ENCODE data around the gene ALLC.

DNA sequence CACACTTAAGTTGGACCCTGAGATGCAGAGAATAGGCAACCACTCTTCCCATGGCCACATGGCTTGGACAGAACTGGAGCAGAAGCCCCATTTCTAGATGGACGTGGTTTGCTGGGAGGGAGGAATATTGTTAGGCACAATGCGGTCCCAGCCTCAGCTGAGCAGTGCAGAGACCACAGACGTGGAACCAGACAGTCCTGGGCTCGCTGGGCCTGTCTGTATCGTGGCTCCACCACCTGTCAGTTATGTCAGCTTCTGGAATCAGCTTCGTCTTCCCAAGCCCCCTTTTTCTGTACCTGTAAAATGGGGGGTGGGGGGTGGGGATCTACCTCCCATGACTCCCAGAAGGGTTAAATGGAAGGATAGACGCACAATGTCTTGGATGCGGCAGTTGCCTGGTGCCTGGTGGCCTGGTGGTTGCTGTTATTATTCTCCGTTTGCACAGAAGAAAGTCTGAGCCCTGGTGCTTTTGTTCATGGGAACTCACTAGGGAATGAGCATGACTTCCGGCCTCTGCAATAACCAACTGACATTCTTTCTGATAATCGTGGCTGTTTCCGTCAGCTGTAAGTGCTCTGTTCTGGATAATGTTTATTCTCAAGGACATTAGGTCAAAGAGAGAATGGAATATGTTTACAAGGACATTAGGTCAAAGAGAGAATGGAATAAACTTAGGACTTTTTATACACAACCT, 31.7 kb upstream of the ALLC start:
- TF ChIP-seq, protein P1, sequence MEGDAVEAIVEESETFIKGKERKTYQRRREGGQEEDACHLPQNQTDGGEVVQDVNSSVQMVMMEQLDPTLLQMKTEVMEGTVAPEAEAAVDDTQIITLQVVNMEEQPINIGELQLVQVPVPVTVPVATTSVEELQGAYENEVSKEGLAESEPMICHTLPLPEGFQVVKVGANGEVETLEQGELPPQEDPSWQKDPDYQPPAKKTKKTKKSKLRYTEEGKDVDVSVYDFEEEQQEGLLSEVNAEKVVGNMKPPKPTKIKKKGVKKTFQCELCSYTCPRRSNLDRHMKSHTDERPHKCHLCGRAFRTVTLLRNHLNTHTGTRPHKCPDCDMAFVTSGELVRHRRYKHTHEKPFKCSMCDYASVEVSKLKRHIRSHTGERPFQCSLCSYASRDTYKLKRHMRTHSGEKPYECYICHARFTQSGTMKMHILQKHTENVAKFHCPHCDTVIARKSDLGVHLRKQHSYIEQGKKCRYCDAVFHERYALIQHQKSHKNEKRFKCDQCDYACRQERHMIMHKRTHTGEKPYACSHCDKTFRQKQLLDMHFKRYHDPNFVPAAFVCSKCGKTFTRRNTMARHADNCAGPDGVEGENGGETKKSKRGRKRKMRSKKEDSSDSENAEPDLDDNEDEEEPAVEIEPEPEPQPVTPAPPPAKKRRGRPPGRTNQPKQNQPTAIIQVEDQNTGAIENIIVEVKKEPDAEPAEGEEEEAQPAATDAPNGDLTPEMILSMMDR (conservative IDR thresholded peaks at IDR 0.05): no peak
- TF ChIP-seq ZFX (IDR thresholded peaks at IDR 0.05): no peak

Data from C4-2B (cell line).